Measurements from ENCODE around the gene MEGF10.

DNA sequence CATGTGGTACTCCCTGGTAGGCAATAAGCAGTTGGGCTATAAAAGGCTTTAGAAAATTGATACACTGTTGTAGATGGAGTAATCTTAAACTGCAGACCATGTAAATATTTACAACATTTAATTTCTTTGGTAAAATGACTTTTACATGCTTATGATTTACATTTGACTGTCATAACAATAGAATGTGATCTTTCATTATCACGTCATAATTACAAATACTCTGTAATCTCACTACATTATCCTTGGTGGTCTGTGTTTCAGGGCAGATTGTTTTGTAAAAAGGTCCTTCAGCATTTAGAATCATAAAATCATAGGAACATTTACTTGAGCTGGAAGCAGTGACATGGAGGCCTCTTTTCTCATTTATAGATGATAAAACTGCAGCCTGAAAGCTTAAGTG, 153.6 kb downstream of the MEGF10 start:
- TF ChIP-seq, protein P1, sequence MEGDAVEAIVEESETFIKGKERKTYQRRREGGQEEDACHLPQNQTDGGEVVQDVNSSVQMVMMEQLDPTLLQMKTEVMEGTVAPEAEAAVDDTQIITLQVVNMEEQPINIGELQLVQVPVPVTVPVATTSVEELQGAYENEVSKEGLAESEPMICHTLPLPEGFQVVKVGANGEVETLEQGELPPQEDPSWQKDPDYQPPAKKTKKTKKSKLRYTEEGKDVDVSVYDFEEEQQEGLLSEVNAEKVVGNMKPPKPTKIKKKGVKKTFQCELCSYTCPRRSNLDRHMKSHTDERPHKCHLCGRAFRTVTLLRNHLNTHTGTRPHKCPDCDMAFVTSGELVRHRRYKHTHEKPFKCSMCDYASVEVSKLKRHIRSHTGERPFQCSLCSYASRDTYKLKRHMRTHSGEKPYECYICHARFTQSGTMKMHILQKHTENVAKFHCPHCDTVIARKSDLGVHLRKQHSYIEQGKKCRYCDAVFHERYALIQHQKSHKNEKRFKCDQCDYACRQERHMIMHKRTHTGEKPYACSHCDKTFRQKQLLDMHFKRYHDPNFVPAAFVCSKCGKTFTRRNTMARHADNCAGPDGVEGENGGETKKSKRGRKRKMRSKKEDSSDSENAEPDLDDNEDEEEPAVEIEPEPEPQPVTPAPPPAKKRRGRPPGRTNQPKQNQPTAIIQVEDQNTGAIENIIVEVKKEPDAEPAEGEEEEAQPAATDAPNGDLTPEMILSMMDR (IDR thresholded peaks at IDR 0.05; ENCODE audit: control extremely low read depth in 1 of 3, insufficient read depth in 1 of 3, low read depth in 1 of 3, low read length in 3 of 3) = no peak
- no peak for TF ChIP-seq POLR2AphosphoS5 (IDR thresholded peaks at IDR 0.05; ENCODE audit: low read depth, low read length)
- TF ChIP-seq RAD21 (IDR thresholded peaks at IDR 0.05 in 1 of 2, conservative IDR thresholded peaks at IDR 0.05 in 1 of 2; ENCODE audit: low read depth in 2 of 2, low read length in 2 of 2) = no peak
- TF ChIP-seq POLR2A (IDR thresholded peaks at IDR 0.05; ENCODE audit: control extremely low read depth in 1 of 2, low read depth in 2 of 2, low read length in 2 of 2) = no peak
- TF ChIP-seq, protein P2, sequence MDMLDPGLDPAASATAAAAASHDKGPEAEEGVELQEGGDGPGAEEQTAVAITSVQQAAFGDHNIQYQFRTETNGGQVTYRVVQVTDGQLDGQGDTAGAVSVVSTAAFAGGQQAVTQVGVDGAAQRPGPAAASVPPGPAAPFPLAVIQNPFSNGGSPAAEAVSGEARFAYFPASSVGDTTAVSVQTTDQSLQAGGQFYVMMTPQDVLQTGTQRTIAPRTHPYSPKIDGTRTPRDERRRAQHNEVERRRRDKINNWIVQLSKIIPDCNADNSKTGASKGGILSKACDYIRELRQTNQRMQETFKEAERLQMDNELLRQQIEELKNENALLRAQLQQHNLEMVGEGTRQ (IDR thresholded peaks at IDR 0.05; ENCODE audit: low read length) = no peak
- no peak for TF ChIP-seq JUN (IDR thresholded peaks at IDR 0.05; ENCODE audit: low read depth, low read length)
- TF ChIP-seq, protein P3, sequence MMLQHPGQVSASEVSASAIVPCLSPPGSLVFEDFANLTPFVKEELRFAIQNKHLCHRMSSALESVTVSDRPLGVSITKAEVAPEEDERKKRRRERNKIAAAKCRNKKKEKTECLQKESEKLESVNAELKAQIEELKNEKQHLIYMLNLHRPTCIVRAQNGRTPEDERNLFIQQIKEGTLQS (IDR thresholded peaks at IDR 0.05; ENCODE audit: insufficient read depth, low read depth, low read length) = no peak
- TF ChIP-seq GTF2F1 (IDR thresholded peaks at IDR 0.05; ENCODE audit: borderline replicate concordance, low read depth, low read length) = no peak
- no peak for TF ChIP-seq EP300 (IDR thresholded peaks at IDR 0.05; ENCODE audit: borderline replicate concordance in 1 of 2, low read depth in 2 of 2, low read length in 2 of 2)
- no peak for TF ChIP-seq BACH1 (IDR thresholded peaks at IDR 0.05; ENCODE audit: low read length)
- TF ChIP-seq RFX5 (IDR thresholded peaks at IDR 0.05; ENCODE audit: borderline replicate concordance, low read depth, low read length) = no peak
- TF ChIP-seq CHD1 (IDR thresholded peaks at IDR 0.05; ENCODE audit: low read depth, low read length) = no peak
- TF ChIP-seq, protein P4, sequence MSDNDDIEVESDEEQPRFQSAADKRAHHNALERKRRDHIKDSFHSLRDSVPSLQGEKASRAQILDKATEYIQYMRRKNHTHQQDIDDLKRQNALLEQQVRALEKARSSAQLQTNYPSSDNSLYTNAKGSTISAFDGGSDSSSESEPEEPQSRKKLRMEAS (IDR thresholded peaks at IDR 0.05) = no peak
- TF ChIP-seq EZH2 (IDR thresholded peaks at IDR 0.05; ENCODE audit: low read depth, low read length, severe bottlenecking) = no peak

All from H1 (cell line).